Measurements from ENCODE around the gene EMID1.

The EMID1 gene

DNA sequence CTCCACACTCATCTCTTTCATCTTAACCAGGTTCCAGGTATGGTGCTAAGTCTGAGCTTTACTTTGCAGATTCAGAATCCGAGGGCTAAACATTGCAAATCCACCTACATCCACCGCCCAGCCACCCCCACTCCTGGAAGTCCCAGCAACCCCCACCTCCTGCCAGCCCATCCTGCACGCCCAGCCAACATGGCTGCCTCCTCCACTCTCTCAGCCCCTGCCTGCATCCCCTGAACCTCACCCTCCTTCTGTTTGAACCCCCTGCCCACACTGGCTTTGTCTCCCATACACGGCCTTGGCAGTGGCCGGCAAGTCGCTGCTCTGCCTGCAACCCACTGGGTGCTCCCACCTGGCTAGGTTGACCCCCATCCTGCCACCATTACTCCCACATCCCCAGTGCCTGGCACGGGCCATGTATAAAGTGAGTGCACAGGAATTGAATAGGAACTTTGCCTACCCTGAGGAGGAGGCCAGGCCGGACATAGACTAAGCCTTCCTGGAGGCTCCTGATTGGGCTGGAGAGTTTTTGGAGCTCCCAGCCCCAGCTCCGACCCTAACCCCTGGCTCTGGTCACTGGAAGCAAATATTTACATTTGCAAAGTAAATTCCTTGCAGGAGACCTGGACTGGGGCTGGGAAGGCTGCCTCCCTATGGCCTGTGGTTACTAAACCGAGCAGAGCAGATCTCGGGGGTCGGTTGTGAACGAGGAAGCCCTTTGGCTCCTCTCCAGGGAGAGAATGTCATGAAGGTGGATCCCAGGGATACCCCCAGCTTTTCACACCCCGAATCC, 14.4 kb downstream of the EMID1 start:
- DNase-seq (ENCODE audit: extremely low read depth, low read depth), result no peak
- TF ChIP-seq, protein P1, sequence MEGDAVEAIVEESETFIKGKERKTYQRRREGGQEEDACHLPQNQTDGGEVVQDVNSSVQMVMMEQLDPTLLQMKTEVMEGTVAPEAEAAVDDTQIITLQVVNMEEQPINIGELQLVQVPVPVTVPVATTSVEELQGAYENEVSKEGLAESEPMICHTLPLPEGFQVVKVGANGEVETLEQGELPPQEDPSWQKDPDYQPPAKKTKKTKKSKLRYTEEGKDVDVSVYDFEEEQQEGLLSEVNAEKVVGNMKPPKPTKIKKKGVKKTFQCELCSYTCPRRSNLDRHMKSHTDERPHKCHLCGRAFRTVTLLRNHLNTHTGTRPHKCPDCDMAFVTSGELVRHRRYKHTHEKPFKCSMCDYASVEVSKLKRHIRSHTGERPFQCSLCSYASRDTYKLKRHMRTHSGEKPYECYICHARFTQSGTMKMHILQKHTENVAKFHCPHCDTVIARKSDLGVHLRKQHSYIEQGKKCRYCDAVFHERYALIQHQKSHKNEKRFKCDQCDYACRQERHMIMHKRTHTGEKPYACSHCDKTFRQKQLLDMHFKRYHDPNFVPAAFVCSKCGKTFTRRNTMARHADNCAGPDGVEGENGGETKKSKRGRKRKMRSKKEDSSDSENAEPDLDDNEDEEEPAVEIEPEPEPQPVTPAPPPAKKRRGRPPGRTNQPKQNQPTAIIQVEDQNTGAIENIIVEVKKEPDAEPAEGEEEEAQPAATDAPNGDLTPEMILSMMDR (IDR thresholded peaks at IDR 0.05; ENCODE audit: low read depth, low read length, missing control alignments), result no peak
- no peak overlapping the region for H3K4me3 ChIP-seq (replicated peaks; ENCODE audit: low read depth, low read length)

DNA sequence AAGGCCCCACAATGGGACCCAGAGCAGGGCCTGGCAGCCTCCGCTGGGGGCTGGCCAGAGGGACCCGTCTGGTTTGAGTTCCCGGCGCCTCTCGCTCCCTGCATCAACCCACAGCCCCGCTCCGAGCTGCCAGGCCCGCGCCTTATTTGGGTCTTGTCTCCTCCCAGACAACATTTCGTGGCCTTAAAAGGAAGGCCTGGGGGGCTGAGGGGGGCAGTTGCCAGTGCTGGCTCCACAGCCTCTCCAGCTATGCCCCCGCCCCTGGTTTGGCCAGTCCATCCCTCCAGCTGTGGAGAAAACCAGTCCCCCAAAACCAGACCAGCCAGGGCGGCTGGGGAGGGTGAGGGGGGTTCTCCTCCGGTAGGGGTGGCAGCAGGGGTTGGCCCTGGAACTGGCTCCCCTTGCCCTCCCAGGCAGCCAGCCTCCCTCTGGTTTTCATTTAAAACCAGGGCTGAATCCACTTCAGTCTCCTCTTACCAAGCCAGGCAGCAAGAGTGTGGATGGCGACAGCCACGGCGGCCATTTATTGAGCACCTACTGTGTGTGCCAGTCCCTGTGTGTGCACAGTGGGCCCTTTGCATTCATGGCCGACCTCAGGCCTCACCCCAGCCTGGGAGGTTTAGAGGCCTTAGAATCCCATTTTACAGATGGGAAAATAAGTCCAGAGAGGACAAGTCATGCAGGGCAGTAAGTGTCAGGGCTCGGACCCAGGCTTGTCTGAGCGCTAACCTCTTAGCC, 18.6 kb downstream of the EMID1 start:
- TF ChIP-seq, protein P1 (IDR thresholded peaks at IDR 0.05; ENCODE audit: low read depth, low read length, missing control alignments), result no peak
- DNase-seq (ENCODE audit: extremely low read depth, low read depth), result no peak

DNA sequence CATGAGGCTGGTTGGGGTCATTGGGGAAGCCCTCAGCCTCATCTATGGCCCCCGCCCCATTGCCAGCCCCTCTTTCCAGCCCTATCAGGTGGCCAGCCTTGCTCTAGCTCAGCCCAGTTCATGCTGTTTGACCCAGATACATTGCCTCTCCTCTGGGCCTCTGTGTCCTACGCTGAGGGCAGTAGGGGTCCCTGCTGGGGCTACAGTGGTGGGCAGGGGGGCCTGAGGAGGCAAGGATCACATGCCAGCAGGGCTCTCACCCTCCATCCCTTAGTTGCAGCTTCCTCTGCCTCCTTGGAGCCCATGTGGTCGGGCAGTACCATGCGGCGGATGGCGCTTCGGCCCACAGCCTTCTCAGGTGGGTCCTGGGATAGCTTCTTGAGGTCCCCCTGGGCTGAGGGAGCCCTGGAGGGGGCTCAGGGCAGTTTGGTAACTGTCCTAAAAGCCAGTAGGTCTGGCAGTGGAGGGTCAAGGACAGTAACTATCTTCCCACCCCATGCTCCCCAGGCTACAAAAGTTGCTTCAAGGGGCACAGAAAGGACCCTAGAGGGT, 19.2 kb downstream of the EMID1 start:
- TF ChIP-seq, protein P1 (IDR thresholded peaks at IDR 0.05; ENCODE audit: low read depth, low read length, missing control alignments), result no peak
- H3K4me3 ChIP-seq (replicated peaks; ENCODE audit: low read depth, low read length), result no peak overlapping the region
- no peak for DNase-seq (ENCODE audit: extremely low read depth, low read depth)

More for the DNA sequence above, 18.6 kb downstream of the EMID1 start:
- H3K4me3 ChIP-seq (replicated peaks; ENCODE audit: low read depth, low read length), result no peak overlapping the region

DNA sequence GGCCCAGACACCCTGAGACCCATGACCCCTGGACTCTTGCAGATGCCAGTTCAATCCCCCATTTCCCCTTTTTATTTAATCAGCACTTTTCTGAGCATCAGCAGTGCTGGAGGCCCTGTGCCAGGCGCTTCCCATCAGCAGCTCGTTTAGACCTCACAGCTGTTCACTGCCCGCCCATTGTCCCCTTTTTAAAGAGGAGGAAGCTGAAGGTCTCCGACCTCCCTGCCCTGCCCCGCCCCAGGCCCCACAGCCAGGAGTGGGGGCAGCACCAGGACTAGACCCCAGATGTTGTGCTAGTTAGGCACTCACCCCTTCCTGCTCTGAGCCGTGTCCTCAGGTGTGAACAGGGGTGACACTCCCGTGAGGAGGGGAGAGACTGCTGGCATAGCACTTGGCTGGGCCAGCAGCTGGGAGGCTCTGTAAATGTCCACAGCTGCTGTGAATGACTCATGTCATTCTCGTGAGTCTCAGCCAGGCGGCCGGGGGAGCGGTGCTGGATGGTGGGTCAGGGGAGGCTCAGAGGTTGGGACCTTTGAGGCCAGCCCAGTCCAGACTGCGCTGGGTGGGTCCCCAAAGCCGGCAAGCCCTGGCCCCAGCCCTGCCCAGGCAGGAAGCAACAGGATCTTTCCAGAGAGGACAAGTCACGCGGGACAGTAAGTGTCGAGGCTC, 19.9 kb downstream of the EMID1 start:
- H3K4me3 ChIP-seq (replicated peaks; ENCODE audit: low read depth, low read length), result no peak overlapping the region
- TF ChIP-seq, protein P1 (IDR thresholded peaks at IDR 0.05; ENCODE audit: low read depth, low read length, missing control alignments), result no peak
- no peak for DNase-seq (ENCODE audit: extremely low read depth, low read depth)

DNA sequence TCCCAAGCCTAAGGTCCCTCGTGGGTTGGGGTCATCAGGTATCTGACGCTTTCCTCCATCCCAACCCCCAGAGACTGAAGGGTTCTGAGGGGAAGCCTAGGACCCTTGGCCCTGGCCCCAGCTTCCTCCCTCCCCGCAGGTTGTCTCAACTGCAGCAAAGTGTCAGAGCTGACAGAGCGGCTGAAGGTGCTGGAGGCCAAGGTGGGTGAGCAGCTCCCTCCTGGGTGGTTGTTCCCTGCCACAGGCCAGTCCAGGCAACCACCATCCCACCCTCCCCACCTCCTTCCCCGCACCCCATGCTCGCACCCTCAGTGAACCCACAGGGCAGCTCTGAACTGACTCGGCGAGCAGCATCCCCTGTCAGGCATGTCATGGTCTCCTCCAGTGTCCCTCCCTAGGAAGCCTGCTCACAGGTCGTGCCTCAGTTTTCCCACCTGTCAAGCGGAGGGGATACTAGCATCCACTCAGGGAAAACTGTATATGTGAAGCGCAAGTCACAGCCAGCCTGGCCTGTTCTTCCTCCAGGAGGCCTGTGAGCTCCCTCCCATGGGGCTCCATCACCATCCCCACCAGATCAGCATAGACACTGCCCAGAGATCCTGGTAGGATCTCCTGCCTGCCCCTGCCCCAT, 20.8 kb downstream of the EMID1 start:
- no peak overlapping the region for H3K4me3 ChIP-seq (replicated peaks; ENCODE audit: low read depth, low read length)
- no peak for DNase-seq (ENCODE audit: extremely low read depth, low read depth)
- TF ChIP-seq, protein P1 (IDR thresholded peaks at IDR 0.05; ENCODE audit: low read depth, low read length, missing control alignments), result no peak
